AG09309 (cell line): ENCODE data around the gene TMEM170B.

ENCODE experiments used
- DNase-seq: peaks from one replicate; pipeline ENCODE4 v3.0.0-alpha.2; 2010; ENCODE audit warnings: low read depth
- H3K4me3 ChIP-seq: 2 replicates; pipeline ENCODE4 v1.5.1; 2011; ENCODE audit warnings: mild to moderate bottlenecking, low read depth, low read length, moderate library complexity; ENCODE audit not compliant: control insufficient read depth
- TF ChIP-seq, protein P1 (sequence below): IDR thresholded peaks from 2 replicates; pipeline ENCODE4 v1.5.1; 2011; ENCODE audit warnings: mild to moderate bottlenecking, low read depth, low read length, inconsistent platforms; ENCODE audit not compliant: insufficient read depth, control insufficient read depth; ENCODE audit errors: missing control alignments

TMEM170B gene

DNA sequence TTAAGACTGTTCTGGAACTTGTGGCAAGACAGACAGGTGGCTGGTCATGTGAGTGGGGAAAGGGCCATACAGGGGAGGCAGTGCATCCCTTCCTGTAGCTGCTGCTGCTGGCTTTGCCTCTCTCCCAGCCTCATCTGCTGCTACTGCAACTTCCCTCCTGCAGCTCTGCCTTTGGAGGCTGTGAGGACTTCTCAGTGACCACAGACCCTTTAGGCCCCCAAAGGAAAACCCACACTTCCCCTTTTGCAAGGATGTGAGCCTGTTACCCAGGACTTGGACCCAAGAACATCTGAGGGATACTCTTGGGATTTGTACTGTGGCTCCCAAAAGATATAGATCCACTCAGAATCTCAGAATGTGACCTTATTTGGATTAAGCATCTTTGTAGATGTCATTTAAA, 91.0 kb downstream of the TMEM170B start:
- no peak for DNase-seq
- no peak overlapping the region for H3K4me3 ChIP-seq
- TF ChIP-seq, protein P1, sequence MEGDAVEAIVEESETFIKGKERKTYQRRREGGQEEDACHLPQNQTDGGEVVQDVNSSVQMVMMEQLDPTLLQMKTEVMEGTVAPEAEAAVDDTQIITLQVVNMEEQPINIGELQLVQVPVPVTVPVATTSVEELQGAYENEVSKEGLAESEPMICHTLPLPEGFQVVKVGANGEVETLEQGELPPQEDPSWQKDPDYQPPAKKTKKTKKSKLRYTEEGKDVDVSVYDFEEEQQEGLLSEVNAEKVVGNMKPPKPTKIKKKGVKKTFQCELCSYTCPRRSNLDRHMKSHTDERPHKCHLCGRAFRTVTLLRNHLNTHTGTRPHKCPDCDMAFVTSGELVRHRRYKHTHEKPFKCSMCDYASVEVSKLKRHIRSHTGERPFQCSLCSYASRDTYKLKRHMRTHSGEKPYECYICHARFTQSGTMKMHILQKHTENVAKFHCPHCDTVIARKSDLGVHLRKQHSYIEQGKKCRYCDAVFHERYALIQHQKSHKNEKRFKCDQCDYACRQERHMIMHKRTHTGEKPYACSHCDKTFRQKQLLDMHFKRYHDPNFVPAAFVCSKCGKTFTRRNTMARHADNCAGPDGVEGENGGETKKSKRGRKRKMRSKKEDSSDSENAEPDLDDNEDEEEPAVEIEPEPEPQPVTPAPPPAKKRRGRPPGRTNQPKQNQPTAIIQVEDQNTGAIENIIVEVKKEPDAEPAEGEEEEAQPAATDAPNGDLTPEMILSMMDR = no peak

DNA sequence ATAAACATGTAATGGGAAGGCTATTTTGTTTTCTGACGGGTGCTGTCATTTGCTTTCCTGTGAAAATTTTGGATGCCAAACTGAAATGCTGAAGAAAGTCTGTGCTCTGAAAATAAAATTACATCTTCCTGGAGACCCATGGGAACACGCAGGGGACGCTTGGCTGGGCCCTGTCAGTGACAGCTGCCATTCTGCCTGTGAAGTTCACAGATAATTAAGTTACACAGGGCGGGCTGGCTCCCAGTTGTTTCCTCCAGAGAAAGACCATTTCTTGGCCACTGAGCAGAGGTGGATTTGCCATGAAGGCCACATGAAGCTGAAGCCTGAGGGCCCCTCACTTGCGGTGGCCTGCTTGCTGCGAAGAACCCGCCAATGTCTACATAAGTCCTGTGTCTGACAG, 93.5 kb downstream of the TMEM170B start:
- no peak overlapping the region for H3K4me3 ChIP-seq
- TF ChIP-seq, protein P1 = no peak
- no peak for DNase-seq

DNA sequence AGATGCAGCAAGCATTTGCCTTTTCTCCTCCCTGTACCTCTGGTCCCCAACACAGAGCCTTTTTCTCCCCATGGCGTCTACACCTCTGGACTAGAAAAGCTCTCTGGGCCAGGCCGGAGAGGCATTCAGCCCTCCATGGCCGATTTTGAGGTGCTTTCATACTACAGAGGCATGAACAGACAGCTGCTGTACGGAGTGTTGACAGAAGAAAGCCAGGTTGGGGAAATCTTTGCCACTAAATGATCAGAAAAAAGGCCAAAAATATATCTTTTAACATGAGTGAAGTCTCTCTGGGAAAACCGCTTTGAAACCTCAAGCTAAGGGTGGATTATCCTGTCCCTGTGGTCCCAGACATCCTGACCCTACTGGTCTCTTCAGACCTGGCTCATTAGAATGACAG, 94.0 kb downstream of the TMEM170B start:
- TF ChIP-seq, protein P1 = no peak

DNA sequence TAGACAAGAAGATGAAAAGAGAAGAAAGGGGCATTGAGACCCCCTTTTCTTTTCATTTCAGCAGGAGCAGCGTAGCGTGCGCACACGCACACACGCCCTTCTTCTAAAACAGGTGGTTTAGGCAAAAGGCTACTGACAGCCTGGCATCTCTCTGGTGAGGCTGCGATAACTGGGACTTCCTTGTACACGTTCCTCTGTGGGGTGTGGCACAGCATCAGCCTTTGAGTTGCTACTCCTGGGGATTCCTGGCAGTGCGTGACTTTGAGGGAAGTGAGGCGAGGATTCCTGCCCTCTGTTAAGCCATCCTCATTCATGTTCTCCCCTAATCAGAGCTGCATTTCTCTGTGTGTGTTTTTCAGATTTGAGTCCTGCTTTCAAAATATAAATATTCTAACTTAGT, 94.7 kb downstream of the TMEM170B start:
- TF ChIP-seq, protein P1 = no peak
- H3K4me3 ChIP-seq = no peak overlapping the region
- DNase-seq = no peak

More for the DNA sequence above, 94.0 kb downstream of the TMEM170B start:
- DNase-seq = no peak
- H3K4me3 ChIP-seq = no peak overlapping the region

DNA sequence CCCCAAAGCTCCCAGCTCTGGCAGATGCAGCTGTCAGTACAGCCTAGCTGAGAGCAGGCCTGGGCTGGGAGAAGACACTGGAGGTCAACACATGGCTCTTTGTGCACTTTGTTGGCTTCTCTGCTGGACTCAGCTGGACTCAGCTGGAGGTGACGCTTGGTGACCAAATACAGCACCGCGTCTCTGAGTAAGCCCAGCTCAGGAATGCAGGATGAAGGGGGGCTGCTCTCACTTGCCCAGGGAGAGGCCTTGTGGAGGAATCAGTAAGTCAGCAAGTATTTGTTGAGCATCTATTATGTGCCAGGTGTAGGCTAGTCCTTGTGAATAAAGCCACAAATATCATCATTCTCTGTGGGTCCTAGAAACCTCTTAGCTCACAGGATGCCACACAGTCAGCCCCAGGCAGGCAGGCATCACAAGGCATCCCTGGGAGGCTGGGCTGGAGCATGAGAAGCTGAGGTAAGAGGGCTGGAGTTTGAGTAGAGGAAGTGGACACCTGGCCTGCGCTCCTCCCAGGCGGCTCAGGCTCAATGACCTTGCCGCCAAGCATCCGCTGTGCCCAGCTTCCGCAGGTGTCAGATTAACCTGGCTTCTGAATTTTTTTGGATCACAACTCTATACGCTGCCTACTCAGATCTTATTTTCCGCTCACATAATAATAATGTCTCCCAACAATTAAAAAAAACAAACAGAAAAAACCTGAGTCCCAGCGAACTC, 95.4 kb downstream of the TMEM170B start:
- H3K4me3 ChIP-seq = no peak overlapping the region
- TF ChIP-seq, protein P1 = no peak
- no peak for DNase-seq
